K562 treated with DMSO at 1 percent for 4 hours (cell line): ENCODE results near the gene PRSS22. TPM values are rescaled to one million over a fixed set of nuclear protein-coding genes. Genes with fewer than 3 reads are reported as not detected.

Experiments
- total RNA-seq: library from RNA; unstranded; fragments of 300-600 nt; gene quantifications from 2 replicates; pipeline ENCODE4 v1.2.3, GENCODE V29; 2022; ENCODE audit not compliant: insufficient read depth

The PRSS22 gene
- total RNA-seq, result not detected in 2 replicates

GRCh38 chr16:2857451-2858244 is at the start of gene PRSS22:
TSS of gene PRSS22 (minus strand) at chr16:2858170. CDS start at chr16:2858104, 66 bp downstream.

GRCh38 chr16:2882650-2883457 is 24.9 kb upstream of the PRSS22 start, which contains the start of gene FLYWCH2:
TSS of gene FLYWCH2 (plus strand) at chr16:2883215. CDS start at chr16:2896450, 13,235 bp downstream.

GRCh38 chr16:2829501-2830354 is 28.2 kb downstream of the PRSS22 start, which contains the start of gene ZG16B:
TSS of gene ZG16B (plus strand) at chr16:2830303. CDS start at chr16:2830442, 139 bp downstream.

GRCh38 chr16:2816751-2817339 is 41.1 kb downstream of the PRSS22 start, which contains the start of gene PRSS21:
TSS of gene PRSS21 (plus strand) at chr16:2817237. CDS start at chr16:2817269, 32 bp downstream.

Other genes with a start within 250 kb of the PRSS22 start
- 55.1 and 57.0 TPM in 2 replicates for gene KCTD5, start 175.6 kb downstream of the PRSS22 start, total RNA-seq
- 0.61 and 1.9 TPM in 2 replicates for gene PRSS27, start 137.9 kb downstream of the PRSS22 start, total RNA-seq
- gene SRRM2, start 105.5 kb downstream of the PRSS22 start, total RNA-seq, result 145 and 244 TPM in 2 replicates
- 201 and 221 TPM in 2 replicates for gene ELOB, start 80.9 kb downstream of the PRSS22 start, total RNA-seq
- gene PRSS33, start 70.6 kb downstream of the PRSS22 start, total RNA-seq, result not detected in 2 replicates
- not detected in 2 replicates for gene PRSS41, start 59.7 kb downstream of the PRSS22 start, total RNA-seq
- 95.8 and 106 TPM in 2 replicates for gene PRSS21, start 40.9 kb downstream of the PRSS22 start, total RNA-seq
- gene ZG16B, start 27.9 kb downstream of the PRSS22 start, total RNA-seq, result 1.7 TPM in 1 of 2 replicates, not detected in the other
- 45.9 and 76.3 TPM in 2 replicates for gene FLYWCH2, start 25.0 kb upstream of the PRSS22 start, total RNA-seq
- 33.1 and 37.0 TPM in 2 replicates for gene FLYWCH1, start 53.8 kb upstream of the PRSS22 start, total RNA-seq
- gene KREMEN2, start 106.1 kb upstream of the PRSS22 start, total RNA-seq, result 1.1 and 2.0 TPM in 2 replicates
- gene PAQR4, start 111.2 kb upstream of the PRSS22 start, total RNA-seq, result 15.4 and 15.7 TPM in 2 replicates
- gene PKMYT1, start 122.3 kb upstream of the PRSS22 start, total RNA-seq, result 137 and 143 TPM in 2 replicates
- 3.2 and 4.8 TPM in 2 replicates for gene CLDN9, start 154.8 kb upstream of the PRSS22 start, total RNA-seq
- gene CLDN6, start 160.0 kb upstream of the PRSS22 start, total RNA-seq, result 0.75 and 1.1 TPM in 2 replicates
- 18.9 and 26.6 TPM in 2 replicates for gene TNFRSF12A, start 162.2 kb upstream of the PRSS22 start, total RNA-seq
- gene HCFC1R1, start 165.8 kb upstream of the PRSS22 start, total RNA-seq, result 29.9 and 38.3 TPM in 2 replicates
- 53.0 and 55.1 TPM in 2 replicates for gene THOC6, start 165.9 kb upstream of the PRSS22 start, total RNA-seq
- not detected in 2 replicates for gene BICDL2, start 178.8 kb upstream of the PRSS22 start, total RNA-seq
- gene MMP25, start 188.4 kb upstream of the PRSS22 start, total RNA-seq, result not detected in 2 replicates
- 24.6 and 29.6 TPM in 2 replicates for gene IL32, start 207.5 kb upstream of the PRSS22 start, total RNA-seq
- gene ZSCAN10, start 241.1 kb upstream of the PRSS22 start, total RNA-seq, result not detected in 2 replicates